Frontal cortex (tissue), 4 donors: ENCODE results near the gene BET1L. TPM values are rescaled to one million over a fixed set of nuclear protein-coding genes. Genes with fewer than 3 reads are reported as not detected.
A peak's percentile ranks its signal among the peaks of the same experiment; 100 is the strongest.
"Not testable (repeated sequence)": the region's sequence is repeated elsewhere in the genome, so short reads cannot be mapped to it uniquely, and the experiment has no call there.

Experiments
- DNase-seq, 2 donors: peaks; one replicate each; pipeline ENCODE4 v3.0.0; 2012; ENCODE audit warnings: low spot score in 2 of 2
- FAIRE-seq: peaks from 2 replicates; lab custom pipeline; 2012; peaks lifted over from hg19 to GRCh38; lab: Jason Lieb, UNC
- small RNA-seq: library from RNA; depleted of rRNA; stranded (forward); fragments of <200 nt; gene quantifications from one replicate; pipeline ENCODE3, GENCODE V24; 2014
- total RNA-seq: library from RNA; depleted of rRNA; stranded (reverse); fragments of >200 nt; gene quantifications from one replicate; pipeline ENCODE4 v1.2.3, GENCODE V29; 2014
- donor health status: control.
- donor health status: control.
- donor health status: control.

The BET1L gene
- total RNA-seq, 1 donor from 2014 or later = 5.3 TPM

GRCh38 chr11:200224-201003 is 6.8 kb downstream of the BET1L start:
- DNase-seq (no peak), FAIRE-seq (no peak)

GRCh38 chr11:199782-200181 is 7.4 kb downstream of the BET1L start:
- no peak for FAIRE-seq
- DNase-seq = no peak

GRCh38 chr11:199004-199581 is 8.1 kb downstream of the BET1L start:
- DNase-seq (no peak), FAIRE-seq (no peak)

GRCh38 chr11:198236-198806 is 8.9 kb downstream of the BET1L start:
- no peak for FAIRE-seq
- no peak for DNase-seq

GRCh38 chr11:197741-198235 is 9.4 kb downstream of the BET1L start:
- DNase-seq = no peak
- FAIRE-seq = no peak

- no peak for DNase-seq
- no peak for FAIRE-seq
These were observed 10.1 kb downstream of the BET1L start for GRCh38 chr11:196786-197731.

GRCh38 chr11:193481-193880 is 13.7 kb downstream of the BET1L start:
- not testable (repeated sequence) for FAIRE-seq, DNase-seq

- not testable (repeated sequence) for FAIRE-seq, DNase-seq
These were observed 14.5 kb downstream of the BET1L start, which contains the start of gene SCGB1C1 for GRCh38 chr11:192674-193128. TSS of gene SCGB1C1 (plus strand) at chr11:193078. CDS start at chr11:193100, 22 bp downstream.

GRCh38 chr11:191490-192478 is 15.4 kb downstream of the BET1L start:
- peak; percentile 81 for FAIRE-seq
- not testable (repeated sequence) for DNase-seq

GRCh38 chr11:190546-190945 is 16.7 kb downstream of the BET1L start:
- not testable (repeated sequence) for FAIRE-seq, DNase-seq

- not testable (repeated sequence) for FAIRE-seq, DNase-seq
These were observed 17.3 kb downstream of the BET1L start for GRCh38 chr11:189843-190311.

- FAIRE-seq, DNase-seq: not testable (repeated sequence)
These were observed 17.9 kb downstream of the BET1L start for GRCh38 chr11:189200-189783.

- not testable (repeated sequence) for FAIRE-seq, DNase-seq
These were observed 27.0 kb downstream of the BET1L start for GRCh38 chr11:180242-180641.

Small RNA genes within 50 kb of the gene (small RNA-seq; reads per million reads assigned to genes)
- gene RNU6-447P = not detected

Other genes with a start within 250 kb of the BET1L start
- gene SCGB1C1, start 14.3 kb downstream of the BET1L start, total RNA-seq = not detected
- 135 TPM for gene RIC8A, start 309 bp upstream of the BET1L start, total RNA-seq
- gene SIRT3, start 28.9 kb upstream of the BET1L start, total RNA-seq = 12.6 TPM
- gene PSMD13, start 29.6 kb upstream of the BET1L start, total RNA-seq = 102 TPM
- not detected for gene NLRP6, start 71.0 kb upstream of the BET1L start, total RNA-seq
- gene PGGHG, start 81.7 kb upstream of the BET1L start, total RNA-seq = 0.41 TPM
- gene IFITM5, start 92.1 kb upstream of the BET1L start, total RNA-seq = not detected
- gene IFITM2, start 100.4 kb upstream of the BET1L start, total RNA-seq = 5.3 TPM
- gene IFITM1, start 106.6 kb upstream of the BET1L start, total RNA-seq = 6.9 TPM
- gene IFITM3, start 113.5 kb upstream of the BET1L start, total RNA-seq = 1.6 TPM
- gene B4GALNT4, start 162.1 kb upstream of the BET1L start, total RNA-seq = 88.9 TPM
- not detected for gene PKP3, start 186.8 kb upstream of the BET1L start, total RNA-seq
- gene SIGIRR, start 207.6 kb upstream of the BET1L start, total RNA-seq = 7.3 TPM
- not detected for gene ANO9, start 234.6 kb upstream of the BET1L start, total RNA-seq
- gene PTDSS2, start 242.9 kb upstream of the BET1L start, total RNA-seq = 21.6 TPM